Peyer's patch (tissue), 4 donors: ENCODE data around the gene PARD3B. TPM values are rescaled to one million over a fixed set of nuclear protein-coding genes. Genes with fewer than 3 reads are reported as not detected.

Experiments used
- DNase-seq, 3 donors: peaks; one replicate each; pipeline ENCODE4 v3.0.0-alpha.2; 2017 to 2019
- H3K27ac ChIP-seq, 4 donors: fragments of 200-600 bp; sonication (generic); one replicate each; pipeline ENCODE4 v1.5.1; 2016 to 2019
- H3K27me3 ChIP-seq, 2 donors: fragments of 200-600 bp; sonication (generic); one replicate each; pipeline ENCODE4 v1.5.1; 2019
- H3K36me3 ChIP-seq, 3 donors: fragments of 200-600 bp; sonication (generic); one replicate each; pipeline ENCODE4 v1.5.1; 2016 to 2019
- H3K4me1 ChIP-seq, 4 donors: fragments of 200-600 bp; sonication (generic); one replicate each; pipeline ENCODE4 v1.5.1; 2016 to 2019
- H3K4me3 ChIP-seq, 4 donors: fragments of 200-600 bp; sonication (generic); 1 replicate in 3 of 4; 2 replicates in 1 of 4; pipeline ENCODE4 v1.5.1; 2016 to 2019; ENCODE audit warnings: mild to moderate bottlenecking in 1 of 4
- H3K9me3 ChIP-seq, 4 donors: fragments of 200-600 bp; sonication (generic); one replicate each; pipeline ENCODE4 v1.5.1; 2016 to 2019; ENCODE audit warnings: mild to moderate bottlenecking in 1 of 4
- CTCF ChIP-seq, 6 experiments: fragments of 450-650 bp in 4 of 6; fragments of 200-600 bp in 2 of 6; sonication (generic) in 1 of 6; IDR thresholded peaks; one replicate each; pipeline ENCODE4 v1.5.1; 2017 to 2019; ENCODE audit warnings: antibody characterized with exemption in 6 of 6, mild to moderate bottlenecking in 3 of 6, moderate library complexity in 1 of 6
- POLR2A ChIP-seq, 2 donors: fragments of 450-650 bp; IDR thresholded peaks; one replicate each; pipeline ENCODE4 v1.5.1; 2017; ENCODE audit warnings: antibody characterized with exemption in 2 of 2, mild to moderate bottlenecking in 2 of 2, moderate library complexity in 2 of 2
- total RNA-seq, 4 donors: library from RNA; depleted of rRNA; stranded (reverse); fragments of >200 nt; gene quantifications; one replicate each; pipeline ENCODE4 v1.1.0, GENCODE V29; 2016

Gene PARD3B
- total RNA-seq, 4 donors from 2014 or later = 19.6 to 52.0 (median 40.6) TPM

GRCh38 chr2:204880928-204881327 is 335.7 kb downstream of the PARD3B start:
- no peaks in the 10 kb centered on the region for H3K9me3 ChIP-seq
- no peak overlapping the region for H3K27ac ChIP-seq
- TF ChIP-seq POLR2A (IDR thresholded peaks at IDR 0.05) (no peak), CTCF (IDR thresholded peaks at IDR 0.05) (no peak)
- no peaks in the 10 kb centered on the region for H3K4me1 ChIP-seq
- no peaks in the 10 kb centered on the region for H3K27me3 ChIP-seq
- DNase-seq = no peak
- H3K4me3 ChIP-seq = no peak overlapping the region
- no peaks in the 10 kb centered on the region for H3K36me3 ChIP-seq

DNA sequence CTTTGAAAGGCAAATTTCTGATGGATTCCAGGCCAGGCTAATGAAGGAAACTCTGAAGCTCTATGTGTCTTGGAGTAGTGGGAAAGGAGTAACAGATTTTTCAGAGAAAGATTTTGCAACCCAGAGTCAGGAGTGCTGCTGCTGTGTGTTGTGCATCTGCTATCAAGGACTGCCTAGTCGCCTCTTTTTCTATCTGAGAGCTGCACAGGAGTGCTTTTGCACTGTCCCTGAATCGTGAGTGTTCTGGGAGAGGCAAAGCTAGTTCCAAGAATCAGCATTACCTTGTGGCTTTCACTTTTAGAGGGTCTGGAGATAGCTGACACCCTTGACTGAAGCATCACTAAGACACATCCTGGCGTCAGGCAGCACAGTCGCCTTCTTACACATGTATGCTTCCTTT is 336.4 kb downstream of the PARD3B start:
- Histone ChIP-seq H3K9me3 (no peaks in the 10 kb centered on the region), H3K4me3 (no peak overlapping the region), H3K36me3 (no peaks in the 10 kb centered on the region), H3K27ac (no peak overlapping the region), H3K4me1 (no peaks in the 10 kb centered on the region), H3K27me3 (no peaks in the 10 kb centered on the region)
- TF ChIP-seq CTCF (IDR thresholded peaks at IDR 0.05) (no peak), POLR2A (IDR thresholded peaks at IDR 0.05) (no peak)
- DNase-seq = no peak

DNA sequence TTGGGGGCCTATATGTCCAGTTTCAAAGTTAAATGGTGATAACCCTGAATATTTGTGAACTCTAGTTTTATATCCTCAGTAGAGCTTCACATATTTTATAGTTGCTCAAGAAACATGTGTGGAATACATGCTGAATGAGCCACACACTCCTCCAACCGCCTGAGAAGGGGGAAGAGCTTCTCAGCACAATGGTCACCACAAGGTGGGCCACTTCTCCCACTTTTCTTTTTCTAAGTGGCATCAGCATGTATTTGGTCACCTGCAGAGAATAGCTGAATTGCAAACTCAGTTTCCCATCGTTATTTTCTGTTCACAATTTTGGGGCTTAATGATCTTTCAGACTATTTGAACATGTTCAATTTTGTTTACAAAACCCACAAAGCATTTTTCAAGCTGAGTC is 340.5 kb downstream of the PARD3B start:
- no peak overlapping the region for H3K27ac ChIP-seq
- no peaks in the 10 kb centered on the region for H3K9me3 ChIP-seq
- H3K4me3 ChIP-seq = no peak overlapping the region
- no peaks in the 10 kb centered on the region for H3K36me3 ChIP-seq
- no peak for TF ChIP-seq POLR2A (IDR thresholded peaks at IDR 0.05)
- TF ChIP-seq CTCF (IDR thresholded peaks at IDR 0.05) = no peak
- H3K4me1 ChIP-seq = no peaks in the 10 kb centered on the region
- no peaks in the 10 kb centered on the region for H3K27me3 ChIP-seq
- DNase-seq = no peak

- H3K9me3 ChIP-seq = no peaks in the 10 kb centered on the region
- H3K27me3 ChIP-seq = no peaks in the 10 kb centered on the region
- H3K4me3 ChIP-seq = no peak overlapping the region
- TF ChIP-seq CTCF (IDR thresholded peaks at IDR 0.05) = no peak
- no peak for TF ChIP-seq POLR2A (IDR thresholded peaks at IDR 0.05)
- H3K4me1 ChIP-seq = no peaks in the 10 kb centered on the region
- DNase-seq = no peak
- no peak overlapping the region for H3K27ac ChIP-seq
- H3K36me3 ChIP-seq = no peaks in the 10 kb centered on the region
These were observed 341.4 kb downstream of the PARD3B start for GRCh38 chr2:204886713-204887112.

DNA sequence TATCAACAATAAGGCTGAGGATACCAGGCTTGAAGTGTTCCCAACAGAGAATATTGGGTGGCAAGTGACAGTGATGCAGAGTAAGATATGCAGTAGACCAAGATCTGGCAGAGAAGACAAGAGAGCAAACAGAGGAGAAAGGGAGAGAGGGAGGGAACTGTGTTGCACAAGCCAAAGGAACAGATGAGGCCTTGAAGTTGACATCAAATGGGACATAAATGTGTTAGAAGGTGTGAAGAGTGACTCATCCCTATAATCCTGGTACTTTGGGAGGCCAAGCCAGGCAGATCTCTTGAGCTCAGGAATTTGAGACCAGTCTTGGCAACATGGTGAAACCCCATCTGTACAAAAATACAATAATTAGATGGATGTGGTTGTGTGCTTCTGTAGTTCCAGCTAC is 342.9 kb downstream of the PARD3B start:
- Histone ChIP-seq H3K9me3 (no peaks in the 10 kb centered on the region), H3K4me1 (no peaks in the 10 kb centered on the region), H3K27me3 (no peaks in the 10 kb centered on the region), H3K27ac (no peak overlapping the region), H3K4me3 (no peak overlapping the region), H3K36me3 (no peaks in the 10 kb centered on the region)
- TF ChIP-seq CTCF (IDR thresholded peaks at IDR 0.05) (no peak), POLR2A (IDR thresholded peaks at IDR 0.05) (no peak)
- no peak for DNase-seq

GRCh38 chr2:204890680-204891079 is 345.4 kb downstream of the PARD3B start:
- Histone ChIP-seq H3K4me3 (no peak overlapping the region), H3K27ac (no peak overlapping the region), H3K27me3 (no peaks in the 10 kb centered on the region), H3K9me3 (no peaks in the 10 kb centered on the region), H3K4me1 (no peaks in the 10 kb centered on the region), H3K36me3 (no peaks in the 10 kb centered on the region)
- DNase-seq = no peak
- TF ChIP-seq CTCF (IDR thresholded peaks at IDR 0.05) (no peak), POLR2A (IDR thresholded peaks at IDR 0.05) (no peak)
